Mesendoderm (in vitro differentiated cells): ENCODE measurements around the gene SEC14L5.

Source experiments
- DNase-seq: peaks from one replicate; pipeline ENCODE4 v3.0.0; 2013
- H2AK5ac ChIP-seq: 2 replicates; pipeline ENCODE4 v1.6.1; 2013; ENCODE audit warnings: low read length, inconsistent platforms
- H2BK120ac ChIP-seq: 2 replicates; pipeline ENCODE4 v1.6.1; 2013; ENCODE audit warnings: low read depth, mild to moderate bottlenecking, low read length, moderate library complexity, mixed read lengths
- H2BK15ac ChIP-seq: replicated peaks from 2 replicates; pipeline ENCODE4 v1.6.1; 2013; ENCODE audit warnings: low read depth, mild to moderate bottlenecking, moderate library complexity
- H2BK5ac ChIP-seq: 2 replicates; pipeline ENCODE4 v1.6.1; 2013; ENCODE audit warnings: low read length, inconsistent platforms
- H3K18ac ChIP-seq: 2 replicates; pipeline ENCODE4 v1.6.1; 2013; ENCODE audit warnings: mild to moderate bottlenecking, low read length, mixed read lengths
- H3K23ac ChIP-seq: one replicate; pipeline ENCODE4 v1.6.1; 2013; ENCODE audit warnings: low read length
- H3K27ac ChIP-seq: 2 replicates; pipeline ENCODE4 v1.5.1; 2013; ENCODE audit warnings: low read depth, mild to moderate bottlenecking, inconsistent platforms, low read length, moderate library complexity
- H3K27me3 ChIP-seq: 2 replicates; pipeline ENCODE4 v1.6.1; 2013; ENCODE audit warnings: low read length, control low read depth, mild to moderate bottlenecking, inconsistent platforms; ENCODE audit not compliant: insufficient read depth, poor library complexity
- H3K36me3 ChIP-seq: 2 replicates; pipeline ENCODE4 v1.6.1; 2013; ENCODE audit warnings: low read length, inconsistent platforms; ENCODE audit not compliant: control insufficient read depth, insufficient read depth
- H3K4ac ChIP-seq: one replicate; pipeline ENCODE4 v1.6.1; 2013; ENCODE audit warnings: low read depth, mild to moderate bottlenecking, low read length, moderate library complexity
- H3K4me1 ChIP-seq: 2 replicates; pipeline ENCODE4 v1.6.1; 2013; ENCODE audit warnings: low read depth, low read length, inconsistent platforms; ENCODE audit not compliant: control insufficient read depth
- H3K4me2 ChIP-seq: 2 replicates; pipeline ENCODE4 v1.6.1; 2013; ENCODE audit warnings: low read length
- H3K4me3 ChIP-seq: 2 replicates; pipeline ENCODE4 v1.5.1; 2013; ENCODE audit warnings: mild to moderate bottlenecking, low read length
- H3K56ac ChIP-seq: one replicate; pipeline ENCODE4 v1.6.1; 2013; ENCODE audit warnings: low read length
- H3K79me1 ChIP-seq: 2 replicates; pipeline ENCODE4 v1.6.1; 2013; ENCODE audit warnings: low read length, inconsistent platforms
- H3K79me2 ChIP-seq: 2 replicates; pipeline ENCODE4 v1.6.1; 2013; ENCODE audit warnings: mild to moderate bottlenecking, low read length; ENCODE audit not compliant: control insufficient read depth, insufficient read depth
- H3K9ac ChIP-seq: 2 replicates; pipeline ENCODE4 v1.6.1; 2013; ENCODE audit warnings: low read length, inconsistent platforms
- H4K5ac ChIP-seq: one replicate; pipeline ENCODE4 v1.6.1; 2013; ENCODE audit warnings: low read length
- H4K8ac ChIP-seq: one replicate; pipeline ENCODE4 v1.6.1; 2013; ENCODE audit warnings: low read depth, mild to moderate bottlenecking, control low read depth, low read length, moderate library complexity
- WGBS: extraction: QIAGEN DNeasy Blood & Tissue Kit; methylation state at CpG from one replicate; pipeline ENCODE4 v1.1.7; 2013; ENCODE audit warnings: low lambda C conversion rate, missing lambda C conversion rate; ENCODE audit not compliant: insufficient coverage; ENCODE audit errors: extremely low coverage; 5-methylcytosine and 5-hydroxymethylcytosine counted together

The SEC14L5 gene

GRCh38 chr16:4936181-4936990, 21.7 kb upstream of the SEC14L5 start:
- Histone ChIP-seq H3K18ac (peak overlapping the region; percentile 43), H3K4me3 (peak overlapping the region; percentile 65), H3K36me3 (no peaks in the 10 kb centered on the region), H2BK15ac (no peak overlapping the region), H3K4ac (peak overlapping the region; percentile 48), H2BK120ac (no peak overlapping the region), H2BK5ac (no peak overlapping the region), H3K4me1 (no peaks in the 10 kb centered on the region), H3K4me2 (peak overlapping the region; percentile 99), H3K79me2 (no peaks in the 10 kb centered on the region), H3K79me1 (no peaks in the 10 kb centered on the region), H4K8ac (no peak overlapping the region), H3K56ac (peak overlapping the region; percentile 84), H3K27ac (no peak overlapping the region), H4K5ac (no peak overlapping the region), H3K9ac (peak overlapping the region; percentile 64), H3K23ac (no peak overlapping the region), H2AK5ac (no peak overlapping the region), H3K27me3 (no peaks in the 10 kb centered on the region)
- DNase-seq = peak; percentile 57
- no CpG with 5 or more reads among the region's 64 CpGs for WGBS

DNA sequence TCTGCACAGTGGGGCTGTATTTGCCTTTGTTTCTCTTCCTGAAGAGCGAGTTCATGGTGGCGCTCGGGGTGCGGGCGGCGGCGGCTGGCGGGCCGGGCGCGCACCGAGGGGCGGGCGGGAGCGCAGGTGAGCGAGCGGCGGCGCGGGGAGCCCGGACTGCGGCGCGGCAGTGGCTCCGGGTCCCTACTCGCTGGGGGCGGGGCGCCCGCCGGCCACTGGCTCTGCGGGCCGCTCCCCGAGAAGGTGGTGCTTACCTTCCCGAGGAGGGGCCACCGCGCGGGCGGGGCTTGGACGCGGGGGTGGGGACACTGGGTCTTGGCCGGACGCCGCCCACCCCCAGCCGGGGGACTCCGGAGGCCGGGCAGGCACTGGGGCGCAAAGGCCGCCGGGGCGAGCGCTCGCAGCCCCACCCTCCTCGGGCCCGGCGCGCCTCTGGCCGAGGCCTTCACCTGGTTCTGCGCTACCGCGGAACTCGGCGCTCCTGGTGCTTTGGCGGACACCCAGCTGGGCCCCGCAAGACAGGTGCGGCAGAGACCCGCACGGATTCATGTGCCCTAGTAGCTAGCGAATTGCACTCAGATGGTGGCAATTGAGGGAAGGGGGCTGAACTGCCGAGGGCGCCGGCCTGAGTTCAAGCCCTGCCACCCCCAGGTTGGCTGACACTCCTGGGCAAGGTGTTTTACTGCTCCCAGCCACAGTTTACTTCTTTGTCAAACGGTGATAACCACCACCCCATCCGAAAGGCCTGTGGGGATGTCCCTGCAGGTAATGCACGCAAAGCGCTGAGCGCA, 20.9 kb upstream of the SEC14L5 start, which contains the start of gene PPL:
Gene PPL (minus strand): TSS at position 158 of the 791 bp plus-strand sequence. CDS start 103 bp downstream, at position 55.
- DNase-seq = peak; percentile 95

DNA sequence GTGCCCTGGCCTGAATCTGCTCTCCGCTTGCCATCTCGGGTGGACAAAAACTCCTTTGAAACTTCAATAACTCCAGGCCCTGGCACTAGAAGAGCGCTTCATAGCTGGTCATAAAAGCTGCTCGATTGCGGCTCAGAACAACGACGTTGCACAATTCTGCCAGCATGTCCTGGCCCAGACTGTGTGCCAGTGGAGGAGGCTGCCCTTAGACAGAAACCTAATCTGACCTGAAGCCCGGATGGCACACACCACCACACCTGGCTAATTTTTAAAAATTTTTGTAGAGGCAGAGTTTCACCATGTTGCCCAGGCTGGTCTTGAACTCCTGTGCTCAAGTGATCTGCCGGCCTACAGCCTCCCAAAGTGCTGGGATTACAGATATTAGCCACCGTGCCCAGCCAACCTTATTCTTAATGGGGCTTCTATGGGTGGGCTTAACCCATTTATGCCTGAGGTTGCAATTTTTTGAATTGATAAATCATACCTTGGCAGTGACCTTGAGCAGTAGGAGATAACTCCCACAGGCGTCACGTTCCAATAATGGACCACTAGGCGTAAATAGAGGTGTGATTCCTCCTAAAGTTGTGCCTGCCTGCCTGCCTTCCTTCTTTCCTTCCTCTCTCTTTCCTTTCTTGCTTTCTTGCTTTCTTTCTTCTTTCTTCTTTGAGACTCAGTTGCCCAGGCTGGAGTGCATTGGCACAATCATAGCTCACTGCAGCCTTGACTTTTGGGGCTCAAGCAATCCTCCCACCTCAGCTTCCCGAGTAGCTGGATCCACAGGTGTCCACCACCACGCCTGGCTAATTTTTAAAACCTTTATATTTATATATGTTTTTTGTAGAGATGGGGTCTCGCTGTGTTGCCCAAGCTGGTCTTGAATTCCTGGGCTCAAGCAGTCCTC, 20.1 kb upstream of the SEC14L5 start:
- no peak for DNase-seq
- H3K79me1 ChIP-seq = no peaks in the 10 kb centered on the region
- no peaks in the 10 kb centered on the region for H3K27me3 ChIP-seq
- H3K4ac ChIP-seq = no peak overlapping the region
- no peaks in the 10 kb centered on the region for H3K36me3 ChIP-seq
- no peaks in the 10 kb centered on the region for H3K79me2 ChIP-seq
- no peaks in the 10 kb centered on the region for H3K4me1 ChIP-seq
- no peak overlapping the region for H3K4me2 ChIP-seq
- H4K5ac ChIP-seq = no peak overlapping the region
- peak overlapping the region; percentile 50 for H3K9ac ChIP-seq
- no peak overlapping the region for H2BK5ac ChIP-seq
- H2AK5ac ChIP-seq = no peak overlapping the region
- peak overlapping the region; percentile 66 for H3K56ac ChIP-seq
- H3K23ac ChIP-seq = no peak overlapping the region
- no peak overlapping the region for H3K18ac ChIP-seq
- no peak overlapping the region for H3K27ac ChIP-seq
- no peak overlapping the region for H2BK120ac ChIP-seq
- no peak overlapping the region for H4K8ac ChIP-seq
- H2BK15ac ChIP-seq = no peak overlapping the region
- H3K4me3 ChIP-seq = no peak overlapping the region
- no CpG with 5 or more reads among the region's 16 CpGs for WGBS

More for the DNA sequence above, 20.9 kb upstream of the SEC14L5 start, which contains the start of gene PPL:
- Histone ChIP-seq H2BK5ac (no peak within 1 kb of the TSS), H3K4me1 (no peaks in the 10 kb centered on the region), H3K23ac (no peak within 1 kb of the TSS), H2AK5ac (no peak within 1 kb of the TSS), H4K5ac (no peak within 1 kb of the TSS), H3K56ac (peak within 1 kb of the TSS; percentile 84), H3K79me2 (no peaks in the 10 kb centered on the region), H3K36me3 (no peaks in the 10 kb centered on the region), H3K27ac (no peak within 1 kb of the TSS), H3K18ac (peak within 1 kb of the TSS; percentile 43), H3K4me2 (peak within 1 kb of the TSS; percentile 99), H3K27me3 (no peaks in the 10 kb centered on the region), H3K4ac (peak within 1 kb of the TSS; percentile 48), H3K4me3 (peak within 1 kb of the TSS; percentile 65), H3K79me1 (no peaks in the 10 kb centered on the region), H2BK15ac (no peak within 1 kb of the TSS), H4K8ac (no peak within 1 kb of the TSS), H3K9ac (peak within 1 kb of the TSS; percentile 64), H2BK120ac (no peak within 1 kb of the TSS)
- WGBS = no CpG with 5 or more reads among the region's 76 CpGs

DNA sequence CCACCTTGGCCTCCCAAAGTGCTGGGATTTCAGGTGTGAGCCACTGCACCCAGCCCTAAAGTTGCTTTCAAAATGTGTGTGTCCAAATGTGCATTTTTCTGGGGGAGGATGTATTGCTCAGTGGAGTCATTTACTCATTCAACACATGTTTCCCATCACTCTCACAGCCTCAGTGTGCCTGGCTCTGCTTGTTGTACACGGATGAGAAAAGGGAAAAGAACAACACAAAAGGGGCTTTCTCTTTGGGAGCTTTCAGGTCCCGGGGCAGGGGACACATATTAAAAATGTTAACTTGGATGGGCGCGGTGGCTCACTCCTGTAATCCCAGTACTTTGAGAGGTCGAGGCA, 19.5 kb upstream of the SEC14L5 start:
- Histone ChIP-seq H3K4me3 (no peak overlapping the region), H3K27ac (no peak overlapping the region), H3K79me1 (no peaks in the 10 kb centered on the region), H3K9ac (no peak overlapping the region), H4K8ac (no peak overlapping the region), H3K23ac (no peak overlapping the region), H3K79me2 (no peaks in the 10 kb centered on the region), H3K27me3 (no peaks in the 10 kb centered on the region), H3K56ac (no peak overlapping the region), H2AK5ac (no peak overlapping the region), H3K4ac (no peak overlapping the region), H3K36me3 (no peaks in the 10 kb centered on the region), H3K4me1 (peaks cover 2% of the 10 kb centered on the region), H2BK120ac (no peak overlapping the region), H3K4me2 (no peak overlapping the region), H4K5ac (no peak overlapping the region), H3K18ac (no peak overlapping the region), H2BK5ac (no peak overlapping the region), H2BK15ac (no peak overlapping the region)
- no peak for DNase-seq
- WGBS = no CpG with 5 or more reads among the region's 5 CpGs

- WGBS = no CpG with 5 or more reads among the region's 7 CpGs
- no peak overlapping the region for H2BK120ac ChIP-seq
- DNase-seq = no peak
These were observed 17.4 kb upstream of the SEC14L5 start for GRCh38 chr16:4940719-4941118.

More at GRCh38 chr16:4940719-4941118, 17.4 kb upstream of the SEC14L5 start:
- Histone ChIP-seq H3K9ac (no peak overlapping the region), H3K36me3 (no peaks in the 10 kb centered on the region), H4K8ac (no peak overlapping the region), H3K4ac (no peak overlapping the region), H3K79me1 (no peaks in the 10 kb centered on the region), H4K5ac (no peak overlapping the region), H3K27me3 (no peaks in the 10 kb centered on the region), H2AK5ac (no peak overlapping the region), H3K18ac (no peak overlapping the region), H3K79me2 (no peaks in the 10 kb centered on the region), H3K4me2 (no peak overlapping the region), H3K4me3 (no peak overlapping the region), H3K27ac (no peak overlapping the region), H3K56ac (no peak overlapping the region), H3K4me1 (peaks cover 2% of the 10 kb centered on the region), H2BK5ac (no peak overlapping the region), H2BK15ac (no peak overlapping the region), H3K23ac (no peak overlapping the region)
